K562 (cell line): ENCODE data around the gene SCARB2. TPM values are rescaled to one million over a fixed set of nuclear protein-coding genes. Genes with fewer than 3 reads are reported as not detected.

ENCODE experiments used
- BRD9 ChIP-seq: fragments of 450-650 bp; IDR thresholded peaks from 2 replicates; pipeline ENCODE4 v1.6.1; 2018; ENCODE audit warnings: low read depth; ENCODE audit not compliant: partially characterized antibody
- ELF2 ChIP-seq: fragments of 250-450 bp; sonication (Bioruptor Pico); IDR thresholded peaks from 2 replicates; pipeline ENCODE4 v1.5.0; 2021; ENCODE audit warnings: mild to moderate bottlenecking
- IFI16 ChIP-seq: fragments of 250-450 bp; sonication (Bioruptor Pico); IDR thresholded peaks from 2 replicates; pipeline ENCODE4 v2.1.2; 2022; ENCODE audit warnings: mild to moderate bottlenecking, inconsistent platforms
- JUN ChIP-seq, 2 experiments: sonication (generic) in 1 of 2; formaldehyde crosslinking in 1 of 2; IDR thresholded peaks; 2 replicates each; pipeline versions ENCODE4 v1.6.1 to v1.8.0; 2012 to 2022; ENCODE audit warnings: borderline replicate concordance in 2 of 2, mild to moderate bottlenecking in 2 of 2, improper control_type of control experiment in 1 of 2, low read depth in 1 of 2, low read length in 1 of 2, missing genetic modification reagents in 1 of 2
- KDM5B ChIP-seq: fragments of 200-600 bp; sonication (generic); IDR thresholded peaks from 2 replicates; pipeline ENCODE4 v1.6.1; 2012; ENCODE audit warnings: low read depth, mild to moderate bottlenecking, moderate library complexity, low read length, control low read depth, inconsistent platforms; ENCODE audit not compliant: insufficient replicate concordance
- MIER1 ChIP-seq: fragments of 450-650 bp; IDR thresholded peaks from 2 replicates; pipeline ENCODE4 v1.6.1; 2016; ENCODE audit warnings: antibody characterized with exemption, mild to moderate bottlenecking, low read depth
- NUFIP1 ChIP-seq: fragments of 450-650 bp; IDR thresholded peaks from 2 replicates; pipeline ENCODE4 v1.6.1; 2018; ENCODE audit not compliant: partially characterized antibody
- PCBP2 ChIP-seq: fragments of 200-400 bp; formaldehyde crosslinking; IDR thresholded peaks from 2 replicates; pipeline ENCODE4 v1.6.1; 2018; ENCODE audit warnings: low read length, low read depth, mild to moderate bottlenecking, moderate library complexity; ENCODE audit not compliant: poor library complexity, severe bottlenecking
- RFX5 ChIP-seq: IDR thresholded peaks from 2 replicates; pipeline ENCODE4 v1.6.1; 2011; ENCODE audit warnings: low read depth, mild to moderate bottlenecking, improper control_type of control experiment, low read length
- RNF2 ChIP-seq: sonication (generic); IDR thresholded peaks from 2 replicates; pipeline ENCODE4 v1.6.1; 2016
- TBP ChIP-seq: optimal IDR thresholded peaks from 2 replicates; pipeline ENCODE3; 2011; ENCODE audit warnings: low read depth, low read length, improper control_type of control experiment
- TFE3 ChIP-seq: fragments of 450-650 bp; formaldehyde crosslinking; IDR thresholded peaks from 2 replicates; pipeline ENCODE4 v1.4.0; 2020; ENCODE audit warnings: mild to moderate bottlenecking, mixed read lengths
- TRIM28 ChIP-seq: fragments of 450-650 bp; IDR thresholded peaks from 2 replicates; pipeline ENCODE4 v1.6.1; 2017
- ZKSCAN3 ChIP-seq: fragments of 250-450 bp; sonication (Bioruptor Pico); IDR thresholded peaks from 2 replicates; pipeline ENCODE4 v1.4.0; 2020
- ZKSCAN8 ChIP-seq: fragments of 200-800 bp; sonication (Bioruptor generic); IDR thresholded peaks from 2 replicates; pipeline ENCODE4 v1.6.1; 2016; ENCODE audit warnings: missing genetic modification characterization, missing compliant biosample characterization
- ZNF175 ChIP-seq: fragments of 200-800 bp; sonication (Bioruptor generic); IDR thresholded peaks from 2 replicates; pipeline ENCODE4 v1.6.1; 2016; ENCODE audit warnings: low read depth, mild to moderate bottlenecking, missing genetic modification characterization, missing compliant biosample characterization
- ZNF282 ChIP-seq: sonication (generic); formaldehyde crosslinking; IDR thresholded peaks from 2 replicates; pipeline ENCODE4 v1.8.1; 2023; ENCODE audit warnings: missing genetic modification reagents
- ZNF408 ChIP-seq: fragments of 250-450 bp; sonication (Bioruptor Pico); IDR thresholded peaks from 2 replicates; pipeline ENCODE4 v1.4.0; 2020; ENCODE audit warnings: low read depth, mild to moderate bottlenecking, moderate library complexity
- ZNF507 ChIP-seq: conservative IDR thresholded peaks from 2 replicates; pipeline ENCODE4 v1.6.1; 2017; ENCODE audit warnings: missing genetic modification characterization, missing compliant biosample characterization
- ZNF644 ChIP-seq: fragments of 200-800 bp; sonication (Bioruptor generic); IDR thresholded peaks from 2 replicates; pipeline ENCODE4 v1.6.1; 2016; ENCODE audit warnings: low read depth, missing genetic modification characterization, missing compliant biosample characterization
- ZNF780A ChIP-seq: fragments of 250-450 bp; sonication (Bioruptor Pico); IDR thresholded peaks from 2 replicates; pipeline ENCODE4 v1.5.0; 2021; ENCODE audit warnings: mild to moderate bottlenecking
- polyA plus RNA-seq, 8 experiments: library from polyadenylated mRNA; depleted of rRNA in 4 of 8; stranded (reverse) in 5 of 8; unstranded in 3 of 8; fragments of >200 nt; fragmentation: Nextera tagmentation in 2 of 8; fragmentation: Illumina TruSeq in 1 of 8; extraction: Ambion mirVana in 2 of 8; extraction: Trizol in 1 of 8; gene quantifications; 2 replicates each; pipeline versions ENCODE4 v1.2.1 to v1.2.3, GENCODE V29; 2011 to 2014; ENCODE audit warnings: inconsistent platforms in 1 of 8, missing spikeins in 1 of 8
- total RNA-seq, 7 experiments: library from RNA; depleted of rRNA in 6 of 7; stranded (reverse); fragments of >200 nt in 6 of 7; fragmentation: Illumina TruSeq in 2 of 7; extraction: Trizol in 2 of 7; gene quantifications; 2 replicates each; pipeline versions ENCODE4 v1.2.1 to v1.2.3, GENCODE V29; 2011 to 2021; ENCODE audit warnings: low replicate concordance in 1 of 7
- TF ChIP-seq, protein P1 (sequence below): fragments of 250-450 bp; sonication (Bioruptor Pico); IDR thresholded peaks from 2 replicates; pipeline ENCODE4 v1.5.0; 2021
- TF ChIP-seq, protein P2 (sequence below): fragments of 450-650 bp; formaldehyde crosslinking; IDR thresholded peaks from 2 replicates; pipeline ENCODE4 v1.4.0; 2020; ENCODE audit warnings: mild to moderate bottlenecking, moderate library complexity
- TF ChIP-seq, protein P3 (sequence below): sonication (generic); formaldehyde crosslinking; IDR thresholded peaks from 2 replicates; pipeline ENCODE4 v1.5.0; 2020; ENCODE audit warnings: missing genetic modification reagents

Gene SCARB2
- total and polyA plus RNA-seq, 9 of the 15 experiments (the other 6 are each of a cell fraction or from before 2014, with no cell fraction given), result 6.1 to 25.8 (median 17.8) TPM

- no peak for TF ChIP-seq ZNF644
- TF ChIP-seq, protein P1, sequence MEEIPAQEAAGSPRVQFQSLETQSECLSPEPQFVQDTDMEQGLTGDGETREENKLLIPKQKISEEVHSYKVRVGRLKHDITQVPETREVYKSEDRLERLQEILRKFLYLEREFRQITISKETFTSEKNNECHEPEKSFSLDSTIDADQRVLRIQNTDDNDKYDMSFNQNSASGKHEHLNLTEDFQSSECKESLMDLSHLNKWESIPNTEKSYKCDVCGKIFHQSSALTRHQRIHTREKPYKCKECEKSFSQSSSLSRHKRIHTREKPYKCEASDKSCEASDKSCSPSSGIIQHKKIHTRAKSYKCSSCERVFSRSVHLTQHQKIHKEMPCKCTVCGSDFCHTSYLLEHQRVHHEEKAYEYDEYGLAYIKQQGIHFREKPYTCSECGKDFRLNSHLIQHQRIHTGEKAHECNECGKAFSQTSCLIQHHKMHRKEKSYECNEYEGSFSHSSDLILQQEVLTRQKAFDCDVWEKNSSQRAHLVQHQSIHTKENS, result no peak
- TF ChIP-seq ZNF780A (CRISPR knock-in tag), result no peak
- TF ChIP-seq ELF2 (CRISPR knock-in tag), result peak; percentile 28; the same call in 1 of the 2 replicates
- no peak for TF ChIP-seq TFE3 (CRISPR knock-in tag)
- TF ChIP-seq ZNF507, result no peak
- TF ChIP-seq KDM5B, result peak; percentile 85
- TF ChIP-seq ZKSCAN8, result no peak
- TF ChIP-seq, protein P2, sequence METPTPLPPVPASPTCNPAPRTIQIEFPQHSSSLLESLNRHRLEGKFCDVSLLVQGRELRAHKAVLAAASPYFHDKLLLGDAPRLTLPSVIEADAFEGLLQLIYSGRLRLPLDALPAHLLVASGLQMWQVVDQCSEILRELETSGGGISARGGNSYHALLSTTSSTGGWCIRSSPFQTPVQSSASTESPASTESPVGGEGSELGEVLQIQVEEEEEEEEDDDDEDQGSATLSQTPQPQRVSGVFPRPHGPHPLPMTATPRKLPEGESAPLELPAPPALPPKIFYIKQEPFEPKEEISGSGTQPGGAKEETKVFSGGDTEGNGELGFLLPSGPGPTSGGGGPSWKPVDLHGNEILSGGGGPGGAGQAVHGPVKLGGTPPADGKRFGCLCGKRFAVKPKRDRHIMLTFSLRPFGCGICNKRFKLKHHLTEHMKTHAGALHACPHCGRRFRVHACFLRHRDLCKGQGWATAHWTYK (CRISPR knock-in tag), result 0 out of 2 replicates have a peak, but pooled peaks have one; percentile 7
- TF ChIP-seq ZNF282 (CRISPR knock-in tag), result no peak
- TF ChIP-seq RFX5, result no peak
- TF ChIP-seq IFI16 (CRISPR knock-in tag), result no peak
- TF ChIP-seq ZNF175, result no peak
- peak; percentile 97 for TF ChIP-seq TBP
- no peak for TF ChIP-seq MIER1
- peak; percentile 76 for TF ChIP-seq RNF2
- no peak for TF ChIP-seq TRIM28
- no peak for TF ChIP-seq ZNF408 (CRISPR knock-in tag)
- TF ChIP-seq PCBP2, result no peak
- TF ChIP-seq BRD9, result no peak
- no peak for TF ChIP-seq ZKSCAN3
- TF ChIP-seq JUN (IDR thresholded peaks at IDR 0.05; ENCODE audit: borderline replicate concordance, low read depth, low read length), result peak; percentile 43; the same call in 1 of the 2 replicates
- TF ChIP-seq JUN (CRISPR knock-in tag; IDR thresholded peaks at IDR 0.05; ENCODE audit: borderline replicate concordance), result peak; percentile 60; the same call in 1 of the 2 replicates
- no peak for TF ChIP-seq NUFIP1
- TF ChIP-seq, protein P3, sequence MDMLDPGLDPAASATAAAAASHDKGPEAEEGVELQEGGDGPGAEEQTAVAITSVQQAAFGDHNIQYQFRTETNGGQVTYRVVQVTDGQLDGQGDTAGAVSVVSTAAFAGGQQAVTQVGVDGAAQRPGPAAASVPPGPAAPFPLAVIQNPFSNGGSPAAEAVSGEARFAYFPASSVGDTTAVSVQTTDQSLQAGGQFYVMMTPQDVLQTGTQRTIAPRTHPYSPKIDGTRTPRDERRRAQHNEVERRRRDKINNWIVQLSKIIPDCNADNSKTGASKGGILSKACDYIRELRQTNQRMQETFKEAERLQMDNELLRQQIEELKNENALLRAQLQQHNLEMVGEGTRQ, result no peak
Measured at GRCh38 chr4:76148142-76148865, 65.3 kb downstream of the SCARB2 start, which contains the start of gene NUP54 (continued).
